ENCODE results near the gene CMTM7. TPM values are rescaled to one million over a fixed set of nuclear protein-coding genes. Genes with fewer than 3 reads are reported as not detected.

The CMTM7 gene
- total RNA-seq, 1 experiment from 2014 or later, result 62.6 TPM

- RAD21 ChIA-PET (ENCODE audit: low non-redundant PET in 1 of 2, low total read pairs in 2 of 2, uncharacterized antibody in 2 of 2, unreplicated experiment in 2 of 2), result no interaction called here
- intact Hi-C loops (cut with micrococcal nuclease), result no loop called here
- TF ChIP-seq SP1 (IDR thresholded peaks at IDR 0.05; ENCODE audit: low read depth) (no peak), FOSL1 (IDR thresholded peaks at IDR 0.05; ENCODE audit: low read depth) (no peak), ZNF274 (IDR thresholded peaks at IDR 0.05; ENCODE audit: low read depth, low read length) (no peak), SIN3A (IDR thresholded peaks at IDR 0.05; ENCODE audit: low read depth) (no peak), ATF3 (IDR thresholded peaks at IDR 0.05) (no peak), JUND (IDR thresholded peaks at IDR 0.05) (no peak), CEBPB (IDR thresholded peaks at IDR 0.05; ENCODE audit: low read depth) (no peak)
- Histone ChIP-seq H3K9me2 (ENCODE audit: insufficient read depth) (no peaks in the 10 kb centered on the region; the same call in 1 of the 2 replicates), H3K4me3 (replicated peaks in 1 of 2; ENCODE audit: low read depth in 1 of 2, low read length in 2 of 2) (no peak overlapping the region), H3K36me3 (ENCODE audit: control insufficient read depth in 1 of 2, insufficient read depth in 2 of 2, low read length in 2 of 2) (peaks cover 0 to 10% of the 10 kb centered on the region in 2 experiments; a peak in 2 of 4 replicates), H3K27ac (ENCODE audit: low read depth, low read length) (no peak overlapping the region), H4K20me1 (ENCODE audit: insufficient read depth) (no peaks in the 10 kb centered on the region), H3K27me3 (ENCODE audit: insufficient read depth, low read length) (no peaks in the 10 kb centered on the region), H3K9me3 (ENCODE audit: control insufficient read depth in 1 of 2, insufficient read depth in 1 of 2, low read depth in 1 of 2, low read length in 2 of 2) (no peaks in the 10 kb centered on the region), H3K4me1 (ENCODE audit: control insufficient read depth in 1 of 2, insufficient read depth in 2 of 2, low read length in 2 of 2) (no peaks in the 10 kb centered on the region), H3K4me2 (ENCODE audit: low read length) (no peak overlapping the region), H3K9ac (ENCODE audit: low read length) (no peak overlapping the region), H2AFZ (ENCODE audit: low read depth, low read length, poor library complexity, severe bottlenecking) (no peak overlapping the region), H3K79me2 (ENCODE audit: insufficient read depth, low read length) (no peaks in the 10 kb centered on the region)
- DNase-seq (ENCODE audit: low read depth, low spot score), result no peak
- BruUV-seq (replicated peaks), result no TSS peak
- CTCF ChIA-PET, result no interaction called here
- POLR2A ChIA-PET, result no interaction called here
- ATAC-seq, result no peak
Observed at GRCh38 chr3:32355751-32356291, 35.8 kb upstream of the CMTM7 start.

- DNase-seq (ENCODE audit: low read depth, low spot score), result no peak
- RAD21 ChIA-PET (ENCODE audit: low non-redundant PET in 1 of 2, low total read pairs in 2 of 2, uncharacterized antibody in 2 of 2, unreplicated experiment in 2 of 2), result no interaction called here
- TF ChIP-seq ATF3 (IDR thresholded peaks at IDR 0.05) (no peak), CBX3 (IDR thresholded peaks at IDR 0.05; ENCODE audit: low read depth) (no peak), ELF1 (IDR thresholded peaks at IDR 0.05; ENCODE audit: borderline replicate concordance, low read depth) (no peak), YY1 (IDR thresholded peaks at IDR 0.05; ENCODE audit: extremely low read depth, insufficient replicate concordance, low read depth, low read length) (no peak), POLR2AphosphoS5 (IDR thresholded peaks at IDR 0.05; ENCODE audit: low read depth, low read length) (no peak), EZH2phosphoT487 (IDR thresholded peaks at IDR 0.05; ENCODE audit: borderline replicate concordance) (no peak), RAD21 (IDR thresholded peaks at IDR 0.05; ENCODE audit: low read depth) (no peak), CTCF (IDR thresholded peaks at IDR 0.05 in 2 of 3, conservative IDR thresholded peaks at IDR 0.05 in 1 of 3; ENCODE audit: borderline replicate concordance in 1 of 3, insufficient read depth in 1 of 3, low read depth in 2 of 3, low read length in 2 of 3) (no peak), ZFX (IDR thresholded peaks at IDR 0.05) (no peak), MAX (IDR thresholded peaks at IDR 0.05) (no peak), POLR2A (IDR thresholded peaks at IDR 0.05; ENCODE audit: borderline replicate concordance, extremely low read depth, insufficient read depth, insufficient read length) (no peak)
Observed at GRCh38 chr3:32359766-32360492, 31.7 kb upstream of the CMTM7 start.

More at GRCh38 chr3:32359766-32360492, 31.7 kb upstream of the CMTM7 start:
- Histone ChIP-seq H3K79me2 (ENCODE audit: insufficient read depth, low read length) (no peaks in the 10 kb centered on the region), H4K20me1 (ENCODE audit: insufficient read depth) (no peaks in the 10 kb centered on the region), H3K4me1 (ENCODE audit: control insufficient read depth in 1 of 2, insufficient read depth in 2 of 2, low read length in 2 of 2) (no peaks in the 10 kb centered on the region), H3K27ac (ENCODE audit: low read depth, low read length) (no peak overlapping the region), H3K4me2 (ENCODE audit: low read length) (no peak overlapping the region), H3K9ac (ENCODE audit: low read length) (no peak overlapping the region), H3K4me3 (replicated peaks in 1 of 2; ENCODE audit: low read depth in 1 of 2, low read length in 2 of 2) (no peak overlapping the region), H3K9me2 (ENCODE audit: insufficient read depth) (no peaks in the 10 kb centered on the region; the same call in 1 of the 2 replicates), H3K9me3 (ENCODE audit: control insufficient read depth in 1 of 2, insufficient read depth in 1 of 2, low read depth in 1 of 2, low read length in 2 of 2) (no peaks in the 10 kb centered on the region), H2AFZ (ENCODE audit: low read depth, low read length, poor library complexity, severe bottlenecking) (no peak overlapping the region), H3K27me3 (ENCODE audit: insufficient read depth, low read length) (no peaks in the 10 kb centered on the region), H3K36me3 (ENCODE audit: control insufficient read depth in 1 of 2, insufficient read depth in 2 of 2, low read length in 2 of 2) (peaks cover 0 to 10% of the 10 kb centered on the region in 2 experiments; a peak in 2 of 4 replicates)
- CTCF ChIA-PET, result no interaction called here
- POLR2A ChIA-PET, result no interaction called here
- intact Hi-C loops (cut with micrococcal nuclease), result no loop called here
- no peak for ATAC-seq
- BruUV-seq (replicated peaks), result no TSS peak

Measured in HCT116 (cell line).